HepG2 (cell line): ENCODE measurements around the gene SEPTIN3. TPM values are rescaled to one million over a fixed set of nuclear protein-coding genes. Genes with fewer than 3 reads are reported as not detected.

ENCODE experiments used
- ATAC-seq: fragments of 200-7000 bp; cut with Tn5 transposase; 3 replicates; pipeline ENCODE4 v1.9.1; 2020; ENCODE audit warnings: mild to moderate bottlenecking, moderate library complexity
- BruUV-seq: library from RNA; stranded (reverse); fragments of 400-500 nt; replicated peaks from 2 replicates; lab custom pipeline; 2021; lab: Mats Ljungman, UMichigan
- CTCF ChIA-PET: fragments of 300-600 bp; formaldehyde crosslinking; extraction: SDS; loops from one replicate; lab custom pipeline; 2021; ENCODE audit warnings: low total read pairs, inconsistent platforms, low intra/inter-chr PET ratio; lab: Yijun Ruan, JAX
- POLR2A ChIA-PET: fragments of 350-600 bp; sonication (Branson Sonifier 250); formaldehyde crosslinking; loops from one replicate; lab custom pipeline; 2020; ENCODE audit warnings: antibody characterized with exemption, inconsistent platforms; lab: Yijun Ruan, JAX
- DNase-seq: peaks from one replicate; pipeline ENCODE4 v3.0.0-alpha.2; 2015; ENCODE audit warnings: low spot score
- FAIRE-seq: peaks from 3 replicates; lab custom pipeline; 2011; peaks lifted over from hg19 to GRCh38; lab: Jason Lieb, UNC
- H2AFZ ChIP-seq: one replicate; pipeline ENCODE4 v1.6.1; 2011; ENCODE audit warnings: low read length, inconsistent platforms
- H3K27ac ChIP-seq: fragments of 300-600 bp; 3 replicates; pipeline ENCODE4 v1.8.0; 2011; ENCODE audit warnings: mixed run types, mild to moderate bottlenecking, mixed read lengths, low read length, inconsistent platforms; ENCODE audit not compliant: insufficient read depth; ENCODE audit errors: extremely low read length
- H3K27me3 ChIP-seq, 2 experiments: fragments of 200-600 bp in 1 of 2; 2 replicates in 1 of 2; 3 replicates in 1 of 2; pipeline versions ENCODE4 v1.6.0 to v1.8.0; 2011; ENCODE audit warnings: low read length in 2 of 2, mild to moderate bottlenecking in 2 of 2, moderate library complexity in 2 of 2, inconsistent platforms in 1 of 2; ENCODE audit not compliant: insufficient read depth in 2 of 2, control insufficient read depth in 1 of 2
- H3K36me3 ChIP-seq, 2 experiments: fragments of 200-600 bp in 1 of 2; replicated peaks in 1 of 2; 2 replicates in 1 of 2; 3 replicates in 1 of 2; pipeline versions ENCODE4 v1.5.1 to v1.8.0; 2011; ENCODE audit warnings: low read length in 2 of 2, inconsistent platforms in 1 of 2; ENCODE audit not compliant: insufficient read depth in 2 of 2, control insufficient read depth in 1 of 2
- H3K4me1 ChIP-seq: 2 replicates; pipeline ENCODE4 v1.5.1; 2012; ENCODE audit warnings: low read length, inconsistent platforms; ENCODE audit not compliant: insufficient read depth
- H3K4me2 ChIP-seq: 2 replicates; pipeline ENCODE4 v1.6.0; 2011; ENCODE audit warnings: low read depth, low read length, inconsistent platforms
- H3K4me3 ChIP-seq, 3 experiments: fragments of 200-600 bp in 1 of 3; sonication (generic), shearing (Covaris generic) in 1 of 3; replicated peaks in 1 of 3; 2 replicates each; pipeline ENCODE4 v1.5.1; 2011 to 2016; ENCODE audit warnings: low read length in 3 of 3, inconsistent platforms in 2 of 3, low read depth in 2 of 3, mild to moderate bottlenecking in 2 of 3, control low read depth in 1 of 3, mixed read lengths in 1 of 3; ENCODE audit not compliant: insufficient read depth in 1 of 3
- H3K79me2 ChIP-seq: one replicate; pipeline ENCODE4 v1.6.1; 2011; ENCODE audit warnings: low read length, inconsistent platforms; ENCODE audit not compliant: insufficient read depth
- H3K9ac ChIP-seq: 2 replicates; pipeline ENCODE4 v1.6.0; 2011; ENCODE audit warnings: mild to moderate bottlenecking, low read depth, low read length, inconsistent platforms; ENCODE audit not compliant: insufficient read depth
- H3K9me3 ChIP-seq: 2 replicates; pipeline ENCODE4 v1.5.1; 2012; ENCODE audit warnings: mild to moderate bottlenecking, low read length
- H4K20me1 ChIP-seq: 2 replicates; pipeline ENCODE4 v1.6.0; 2011; ENCODE audit warnings: inconsistent platforms, mild to moderate bottlenecking, low read length, moderate library complexity; ENCODE audit not compliant: insufficient read depth
- ZNF512 ChIP-seq: sonication (generic); formaldehyde crosslinking; IDR thresholded peaks from 2 replicates; pipeline ENCODE4 v1.4.0; 2020; ENCODE audit warnings: mild to moderate bottlenecking, missing genetic modification reagents
- ZNF577 ChIP-seq: sonication (generic); formaldehyde crosslinking; IDR thresholded peaks from 2 replicates; pipeline ENCODE4 v1.4.0; 2020; ENCODE audit warnings: mild to moderate bottlenecking, low read depth, missing genetic modification reagents, borderline replicate concordance
- WGBS: methylation state at CpG from one replicate; pipeline ENCODE4 v1.1.6; 2017; ENCODE audit warnings: low lambda C conversion rate; 5-methylcytosine and 5-hydroxymethylcytosine counted together
- in situ Hi-C: cut with HindIII; loops from 2 replicates; pipeline ENCODE4 v1.10.0; 2017; ENCODE audit warnings: low pct_unique_long_range_greater_than_20kb; ENCODE audit not compliant: extremely low pct_ligation_motif_present
- intact Hi-C: fragments of 100-400 bp; cut with micrococcal nuclease; formaldehyde crosslinking; loops from one replicate; pipeline ENCODE4 v1.10.0; 2022; ENCODE audit not compliant: unreplicated experiment
- polyA plus RNA-seq, 8 experiments: library from polyadenylated mRNA; depleted of rRNA in 3 of 8; stranded (reverse) in 7 of 8; unstranded in 1 of 8; fragments of >200 nt; fragmentation: Illumina TruSeq in 4 of 8; extraction: Trizol in 4 of 8; gene quantifications; 2 replicates each; pipeline versions ENCODE4 v1.2.1 to v1.2.3, GENCODE V29; 2011 to 2016; ENCODE audit warnings: low read depth in 4 of 8, missing spikeins in 1 of 8, mixed read lengths in 1 of 8; ENCODE audit not compliant: insufficient read depth in 1 of 8
- total RNA-seq, 5 experiments: library from RNA; depleted of rRNA; stranded (reverse); fragments of >200 nt; fragmentation: Illumina TruSeq; extraction: Trizol; gene quantifications; 2 replicates each; pipeline ENCODE4 v1.2.3, GENCODE V29; 2016; ENCODE audit warnings: low read depth in 1 of 5

Gene SEPTIN3
- total and polyA plus RNA-seq, 2 of the 13 experiments (the other 11 are each of a cell fraction or from before 2014, with no cell fraction given) = 0.04 TPM; not detected in 1

DNA sequence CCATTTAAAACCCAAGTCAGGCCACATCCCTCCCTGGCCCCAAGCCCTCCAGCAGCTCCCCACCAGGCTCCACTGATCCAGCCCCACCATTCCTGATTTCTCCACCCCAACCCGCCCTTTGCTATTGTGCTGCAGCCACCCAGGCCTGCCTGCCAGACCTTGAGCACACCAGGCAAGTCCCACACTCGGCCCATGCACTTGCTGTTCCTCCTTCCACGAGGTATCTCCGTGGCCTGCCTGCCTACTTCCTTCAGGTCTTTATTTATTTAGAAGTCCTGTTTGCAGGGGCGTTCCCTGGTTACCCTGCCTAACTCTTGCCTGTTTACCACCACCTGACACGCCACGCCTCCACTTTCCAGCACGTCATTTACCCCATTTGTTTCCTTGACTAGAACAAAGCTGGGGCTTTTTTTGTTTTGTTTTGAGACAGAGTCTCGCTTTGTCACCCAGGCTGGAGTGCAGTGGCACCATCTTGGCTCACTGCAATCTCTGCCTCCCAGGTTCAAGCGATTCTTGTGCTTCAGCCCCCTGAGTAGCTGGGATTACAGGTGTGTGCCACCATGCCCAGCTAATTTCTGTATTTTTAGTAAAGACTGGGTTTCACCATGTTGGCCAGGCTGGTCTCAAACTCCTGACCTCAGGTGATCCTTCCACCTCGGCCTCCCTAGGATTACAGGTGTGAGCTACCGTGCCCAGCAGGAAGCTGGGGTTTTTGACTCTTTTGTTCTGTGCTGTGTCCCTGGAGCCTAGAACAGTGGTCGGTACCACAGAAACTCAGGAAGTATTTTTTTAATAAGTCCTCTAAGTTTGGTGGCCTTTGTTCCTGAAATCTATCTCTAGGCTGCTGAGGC is 29.0 kb upstream of the SEPTIN3 start:
- Histone ChIP-seq H3K4me1 (peaks cover 24% of the 10 kb centered on the region), H3K9ac (no peak overlapping the region), H3K4me3 (no peak overlapping the region), H4K20me1 (no peaks in the 10 kb centered on the region), H3K27me3 (no peaks in the 10 kb centered on the region), H3K27ac (no peak overlapping the region), H2AFZ (no peak overlapping the region), H3K79me2 (peaks cover 4% of the 10 kb centered on the region), H3K4me2 (no peak overlapping the region), H3K36me3 (peaks cover 11 to 49% of the 10 kb centered on the region in 2 experiments), H3K9me3 (no peaks in the 10 kb centered on the region)
- WGBS = 93% methylated on average over 13 of the region's 13 CpGs
- in situ Hi-C loops (loop anchor here (5.0 kb wide), 1 partner anchor 243 kb away; the partner anchor contains the start of gene MEI1), intact Hi-C loops (no loop called here)
- no peak for FAIRE-seq
- no peak for ATAC-seq
- BruUV-seq = no TSS peak
- ChIA-PET POLR2A (interaction anchor here (1.3 to 1.5 kb wide), 2 partner anchors 108 to 140 kb away, joined by 4 read pairs; partner anchors contain the start of genes CCDC134 and SREBF2), CTCF (interaction anchor here (1.7 to 2.7 kb wide), 3 partner anchors 117 to 243 kb away, joined by 15 to 22 read pairs (median 16); no protein-coding TSS in a partner anchor)
- no peak for DNase-seq
- no peak for TF ChIP-seq ZNF577
- peak; percentile 94 for TF ChIP-seq ZNF512 (CRISPR knock-in tag)
